Measurements from ENCODE around the gene TRMO. TPM values are rescaled to one million over a fixed set of nuclear protein-coding genes. Genes with fewer than 3 reads are reported as not detected.

The TRMO gene
- 17.3 TPM for total RNA-seq
- long read RNA-seq, transcript TRMO-203 (5 exons, 1,647 nt) = major isoform, 7 of 15 reads
- long read RNA-seq, partial matches to known transcripts = 0 of 15 reads
- long read RNA-seq, other reads (novel, unspliced or antisense) = 8 of 15 reads

GRCh38 chr9:97921959-97922724 is at the start of gene TRMO:
TRMO (minus strand) TSS chr9:97922500; CDS start chr9:97922493, 7 bp downstream.
- DNase-seq (peak; percentile 99), ATAC-seq (peak; percentile 95)
- TF ChIP-seq CTCF (IDR thresholded peaks at IDR 0.05) = peak; percentile 60
- Histone ChIP-seq H3K4me3 (peak within 1 kb of the TSS; percentile 64), H3K27ac (peak within 1 kb of the TSS; percentile 99), H3K36me3 (no peaks in the 10 kb centered on the region), H3K27me3 (peaks cover 6% of the 10 kb centered on the region), H3K4me1 (peaks cover 29% of the 10 kb centered on the region), H3K9me3 (no peaks in the 10 kb centered on the region)
- intact Hi-C loops (cut with DNase I) = loop anchor here (10.0 kb wide), 1 partner anchor 113 kb away; no protein-coding TSS in a partner anchor

- intact Hi-C loops (cut with DNase I) = no loop called here
- Histone ChIP-seq H3K27me3 (peaks cover 23% of the 10 kb centered on the region), H3K9me3 (no peaks in the 10 kb centered on the region), H3K27ac (no peak overlapping the region), H3K36me3 (no peaks in the 10 kb centered on the region), H3K4me1 (no peaks in the 10 kb centered on the region), H3K4me3 (no peak overlapping the region)
- DNase-seq (no peak), ATAC-seq (no peak)
- TF ChIP-seq CTCF (IDR thresholded peaks at IDR 0.05) = no peak
These were observed 47.9 kb upstream of the TRMO start for GRCh38 chr9:97970165-97970564.

DNA sequence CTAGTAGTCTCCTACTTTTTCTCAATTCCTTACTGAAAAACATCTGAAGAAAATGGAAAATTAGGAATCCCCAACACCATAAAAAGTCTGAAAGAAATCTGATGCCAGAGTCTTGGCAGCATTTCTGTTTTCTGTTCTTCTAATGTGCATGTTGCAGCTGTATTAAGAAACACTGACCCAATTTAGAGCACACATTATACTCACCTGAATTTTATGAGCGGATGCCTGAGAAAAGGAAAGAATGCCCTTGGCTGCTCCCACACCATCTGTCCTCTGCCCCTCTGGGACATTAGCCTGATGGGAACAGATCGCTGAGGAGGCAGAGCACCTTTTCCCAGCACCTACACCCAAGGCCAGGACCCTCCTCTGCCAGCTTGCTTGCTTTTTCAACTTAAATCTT is 46.7 kb upstream of the TRMO start:
- TF ChIP-seq CTCF (IDR thresholded peaks at IDR 0.05) = no peak
- no peak overlapping the region for H3K27ac ChIP-seq
- peaks cover 23% of the 10 kb centered on the region for H3K27me3 ChIP-seq
- ATAC-seq = no peak
- no peak overlapping the region for H3K4me3 ChIP-seq
- intact Hi-C loops (cut with DNase I) = no loop called here
- H3K4me1 ChIP-seq = no peaks in the 10 kb centered on the region
- H3K36me3 ChIP-seq = no peaks in the 10 kb centered on the region
- no peak for DNase-seq
- no peaks in the 10 kb centered on the region for H3K9me3 ChIP-seq

GRCh38 chr9:97966493-97966892 is 44.2 kb upstream of the TRMO start:
- no peaks in the 10 kb centered on the region for H3K9me3 ChIP-seq
- peaks cover 23% of the 10 kb centered on the region for H3K27me3 ChIP-seq
- no peaks in the 10 kb centered on the region for H3K4me1 ChIP-seq
- DNase-seq (no peak), ATAC-seq (no peak)
- no peaks in the 10 kb centered on the region for H3K36me3 ChIP-seq
- intact Hi-C loops (cut with DNase I) = no loop called here
- TF ChIP-seq CTCF (IDR thresholded peaks at IDR 0.05) = no peak
- H3K4me3 ChIP-seq = no peak overlapping the region
- no peak overlapping the region for H3K27ac ChIP-seq

GRCh38 chr9:97964901-97965300 is 42.6 kb upstream of the TRMO start:
- no peaks in the 10 kb centered on the region for H3K4me1 ChIP-seq
- intact Hi-C loops (cut with DNase I) = no loop called here
- H3K9me3 ChIP-seq = no peaks in the 10 kb centered on the region
- ATAC-seq (no peak), DNase-seq (no peak)
- H3K27me3 ChIP-seq = peaks cover 12% of the 10 kb centered on the region
- H3K36me3 ChIP-seq = no peaks in the 10 kb centered on the region
- no peak overlapping the region for H3K4me3 ChIP-seq
- no peak overlapping the region for H3K27ac ChIP-seq
- TF ChIP-seq CTCF (IDR thresholded peaks at IDR 0.05) = no peak

All from upper lobe of right lung (tissue), 1 donor.